Thymus (tissue), 11 donors: ENCODE results near the gene ATXN1. TPM values are rescaled to one million over a fixed set of nuclear protein-coding genes. Genes with fewer than 3 reads are reported as not detected.

ENCODE experiments used
- DNase-seq, 9 donors: peaks; one replicate each; pipeline ENCODE4 v3.0.0-alpha.2; 2013; ENCODE audit warnings: low spot score in 9 of 9, low read depth in 6 of 9, missing footprints in 1 of 9
- H3K27ac ChIP-seq, 2 donors: one replicate each; pipeline ENCODE4 v1.5.1; 2013; ENCODE audit warnings: control low read depth in 1 of 2, low read depth in 1 of 2, low read length in 1 of 2, mild to moderate bottlenecking in 1 of 2, moderate library complexity in 1 of 2
- H3K27me3 ChIP-seq, 2 donors: one replicate each; pipeline ENCODE4 v1.5.1; 2013; ENCODE audit warnings: low read length in 1 of 2; ENCODE audit not compliant: control insufficient read depth in 2 of 2, insufficient read depth in 1 of 2
- H3K36me3 ChIP-seq, 2 donors: one replicate each; pipeline ENCODE4 v1.5.1; 2013; ENCODE audit warnings: low read length in 1 of 2, mild to moderate bottlenecking in 1 of 2, moderate library complexity in 1 of 2; ENCODE audit not compliant: control insufficient read depth in 2 of 2, insufficient read depth in 2 of 2
- H3K4me1 ChIP-seq, 2 donors: one replicate each; pipeline ENCODE4 v1.5.1; 2013; ENCODE audit warnings: low read length in 2 of 2; ENCODE audit not compliant: control insufficient read depth in 2 of 2, insufficient read depth in 2 of 2
- H3K4me3 ChIP-seq, 2 donors: one replicate each; pipeline ENCODE4 v1.5.1; 2013; ENCODE audit warnings: low read length in 2 of 2, control low read depth in 1 of 2, mild to moderate bottlenecking in 1 of 2
- H3K9me3 ChIP-seq, 2 donors: one replicate each; pipeline ENCODE4 v1.5.1; 2013; ENCODE audit warnings: low read length in 1 of 2, mild to moderate bottlenecking in 1 of 2; ENCODE audit not compliant: control insufficient read depth in 2 of 2, insufficient read depth in 1 of 2
- WGBS: extraction: QIAGEN DNeasy Blood & Tissue Kit; methylation state at CpG from one replicate; pipeline ENCODE4 v1.1.7; 2013; 5-methylcytosine and 5-hydroxymethylcytosine counted together
- polyA plus RNA-seq: library from polyadenylated mRNA; stranded (reverse); fragments of 200-250 nt; gene quantifications from one replicate; pipeline ENCODE4 v1.2.3, GENCODE V29; 2013
- total RNA-seq: library from RNA; stranded (reverse); fragments of 120-200 nt; gene quantifications from one replicate; pipeline ENCODE4 v1.2.4, GENCODE V29; 2013
- donor health status: healthy.

Gene ATXN1
- total and polyA plus RNA-seq, 2 donors, result 6.8 to 7.1 TPM

DNA sequence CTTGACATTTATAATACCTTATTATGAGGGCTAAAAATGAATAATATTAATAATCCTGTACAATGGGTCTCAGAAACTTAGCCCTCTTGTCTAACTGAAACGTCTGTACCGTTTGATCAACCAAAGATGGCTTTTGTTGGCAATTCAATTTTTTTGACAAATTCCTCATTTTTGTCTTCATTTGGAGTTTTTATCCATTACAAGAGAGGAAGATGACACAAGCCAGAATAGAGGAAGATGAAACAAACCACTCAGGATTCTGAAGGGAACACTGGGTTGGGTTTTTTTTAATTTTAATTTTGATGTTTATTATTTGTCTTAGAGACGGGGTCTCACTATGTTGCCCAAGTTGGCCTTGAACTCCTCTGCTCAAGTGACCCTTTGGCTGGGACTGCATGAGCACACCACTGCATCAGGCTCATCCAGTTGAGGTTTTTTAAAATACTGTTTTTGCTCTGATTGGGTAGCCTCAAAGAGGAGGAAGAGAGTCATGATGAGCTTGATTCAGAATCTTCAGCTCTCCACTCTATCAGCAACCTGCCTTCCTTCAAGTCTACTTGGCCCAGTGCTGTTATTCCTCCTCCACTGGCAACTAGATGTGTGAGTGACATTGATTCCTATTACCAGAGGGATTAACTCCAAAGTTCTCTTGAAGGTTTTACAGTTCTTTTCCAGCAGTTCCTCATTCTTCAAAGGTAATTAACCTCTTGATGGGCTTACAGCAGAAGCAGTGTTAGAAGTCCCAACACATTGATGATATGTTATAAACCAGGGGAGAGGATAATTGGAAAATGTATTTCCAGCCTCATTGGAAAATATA, 71.3 kb downstream of the ATXN1 start:
- DNase-seq, result no peak
- Histone ChIP-seq H3K27ac (no peak overlapping the region), H3K4me3 (no peak overlapping the region), H3K36me3 (no peaks in the 10 kb centered on the region), H3K4me1 (peaks cover 0 to 3% of the 10 kb centered on the region in 2 donors), H3K27me3 (no peaks in the 10 kb centered on the region), H3K9me3 (no peaks in the 10 kb centered on the region)
- WGBS, result 97% methylated on average over 3 of the region's 3 CpGs

DNA sequence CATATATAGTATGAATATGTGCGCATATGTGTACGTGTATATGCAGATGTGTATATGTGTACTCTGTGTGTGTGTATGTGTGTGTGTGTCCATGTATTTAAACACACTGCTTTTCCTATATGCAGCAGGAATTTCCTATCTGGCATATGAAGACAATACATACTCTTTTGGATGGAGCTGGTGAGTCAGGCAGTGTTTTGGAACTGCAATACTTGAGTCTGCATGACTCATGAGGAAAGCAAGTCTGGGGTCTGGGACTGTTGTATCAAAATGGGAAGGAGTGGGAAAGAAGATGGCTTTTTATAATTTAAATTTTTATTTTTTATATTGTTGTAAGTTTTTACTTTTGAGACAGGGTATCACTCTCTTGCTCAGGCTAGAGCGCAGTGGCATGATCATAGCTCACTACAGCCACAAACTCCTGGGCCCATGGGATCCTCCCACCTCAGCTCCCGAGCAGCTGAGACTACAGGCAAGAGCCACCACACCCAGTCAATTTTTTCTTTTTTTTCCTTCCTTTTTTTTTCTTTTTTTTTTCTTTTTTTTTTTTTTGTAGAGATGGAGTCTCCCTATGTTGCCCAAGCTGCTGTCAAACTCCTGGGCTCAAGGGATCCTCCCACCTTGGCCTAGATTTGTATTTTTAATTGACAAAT, 72.2 kb downstream of the ATXN1 start:
- Histone ChIP-seq H3K36me3 (no peaks in the 10 kb centered on the region), H3K4me3 (no peak overlapping the region), H3K27me3 (no peaks in the 10 kb centered on the region), H3K4me1 (peaks cover 0 to 5% of the 10 kb centered on the region in 2 donors), H3K9me3 (no peaks in the 10 kb centered on the region), H3K27ac (no peak overlapping the region)
- WGBS, result 96% methylated on average over 4 of the region's 4 CpGs
- no peak for DNase-seq

DNA sequence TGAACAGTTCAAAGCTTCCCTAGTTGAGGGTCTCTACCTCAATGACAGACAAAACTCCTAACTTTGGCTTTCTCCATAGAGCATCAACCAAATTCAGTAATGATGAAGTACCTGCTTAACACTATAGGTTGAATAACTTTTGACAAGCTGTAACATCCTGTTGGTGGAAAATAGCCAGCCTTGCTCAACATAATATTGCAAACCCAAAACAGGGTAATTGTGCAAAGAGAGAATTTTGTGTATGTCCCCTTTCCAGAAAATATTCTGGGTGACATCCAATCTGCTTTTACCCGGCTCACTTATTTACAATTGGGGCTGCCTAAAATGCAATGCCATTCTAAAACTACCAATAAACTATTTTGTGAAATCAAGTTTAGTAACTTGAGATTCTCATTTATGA, 72.8 kb downstream of the ATXN1 start:
- 93% methylated on average over 1 of the region's 1 CpG for WGBS
- Histone ChIP-seq H3K27ac (no peak overlapping the region), H3K9me3 (no peaks in the 10 kb centered on the region), H3K36me3 (no peaks in the 10 kb centered on the region), H3K4me3 (no peak overlapping the region), H3K27me3 (no peaks in the 10 kb centered on the region), H3K4me1 (peaks cover 0 to 5% of the 10 kb centered on the region in 2 donors)
- no peak for DNase-seq

DNA sequence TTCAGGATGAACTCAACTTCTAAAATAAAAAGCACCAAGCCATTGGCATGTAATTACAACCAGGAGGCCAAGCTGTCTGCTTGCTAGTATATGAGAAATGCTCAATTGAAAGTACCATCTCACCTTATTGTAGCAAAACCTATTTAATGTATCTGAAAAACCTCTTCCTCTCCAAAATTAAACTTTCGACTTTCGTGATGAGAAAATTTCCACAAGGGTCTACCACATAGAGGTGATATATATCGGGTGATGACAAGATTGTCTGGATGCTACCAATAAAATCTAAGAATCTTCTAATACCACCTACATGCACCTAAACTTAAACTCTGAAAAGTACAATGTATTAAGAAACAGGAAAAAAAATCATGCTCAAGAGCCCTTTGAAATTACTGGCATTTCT, 74.2 kb downstream of the ATXN1 start:
- Histone ChIP-seq H3K27me3 (no peaks in the 10 kb centered on the region), H3K4me3 (no peak overlapping the region), H3K36me3 (no peaks in the 10 kb centered on the region), H3K9me3 (no peaks in the 10 kb centered on the region), H3K4me1 (peaks cover 0 to 5% of the 10 kb centered on the region in 2 donors), H3K27ac (no peak overlapping the region)
- WGBS, result 84% methylated on average over 3 of the region's 3 CpGs
- DNase-seq, result no peak

DNA sequence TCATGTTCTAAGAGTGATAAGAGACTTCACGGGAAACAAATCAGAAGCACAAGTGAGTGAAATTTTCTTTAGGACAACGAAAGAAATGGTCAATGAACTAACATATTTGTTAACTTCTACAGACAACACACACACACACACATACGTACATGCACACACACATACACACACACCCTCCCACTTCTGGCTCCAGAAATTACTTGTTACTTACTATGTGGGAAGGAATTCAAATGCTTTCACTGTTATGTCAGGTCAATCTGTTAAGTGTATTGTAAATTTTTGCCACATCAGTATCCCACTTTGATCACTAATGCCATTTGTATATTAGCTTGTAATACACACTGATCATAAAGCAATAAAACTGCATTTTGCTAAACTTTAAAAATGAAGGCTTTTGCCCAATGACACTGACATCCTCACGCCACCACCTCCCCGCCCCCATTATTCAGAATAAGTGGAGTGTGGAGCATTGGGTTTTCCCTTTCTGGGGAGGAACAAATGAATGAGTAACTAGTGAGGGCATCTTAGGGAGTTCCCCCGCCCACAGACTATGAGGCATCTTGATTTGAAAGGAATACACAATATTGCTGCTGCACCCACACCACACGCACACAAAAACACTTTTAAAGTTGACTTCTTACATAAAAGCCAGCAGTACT, 76.2 kb downstream of the ATXN1 start:
- Histone ChIP-seq H3K27me3 (no peaks in the 10 kb centered on the region), H3K4me1 (peaks cover 0 to 5% of the 10 kb centered on the region in 2 donors), H3K36me3 (no peaks in the 10 kb centered on the region), H3K4me3 (no peak overlapping the region), H3K9me3 (no peaks in the 10 kb centered on the region), H3K27ac (no peak overlapping the region)
- DNase-seq, result no peak
- WGBS, result 95% methylated on average over 7 of the region's 7 CpGs

DNA sequence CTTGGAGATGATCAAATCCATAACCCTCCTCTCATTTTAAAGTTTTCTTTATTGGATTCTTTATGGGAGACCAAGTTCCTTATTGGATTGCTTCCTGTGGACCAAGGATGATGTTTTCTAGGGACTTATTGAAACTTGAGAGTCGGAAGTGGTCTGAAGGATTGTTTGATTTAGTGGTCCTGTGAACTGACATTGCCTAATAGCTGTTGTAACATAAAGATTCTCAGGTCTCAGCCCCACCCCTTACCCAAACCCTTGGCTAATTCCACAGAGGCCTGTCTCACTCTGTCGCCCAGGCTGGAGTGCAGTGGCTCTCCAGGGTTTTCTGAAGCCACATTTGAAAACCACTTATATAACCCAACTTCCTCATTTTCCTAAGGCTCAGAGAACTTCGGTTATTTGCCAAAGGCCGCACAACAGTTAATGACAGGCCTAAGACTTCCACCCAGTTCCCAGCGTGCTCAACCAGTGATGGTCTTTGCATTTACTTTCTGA, 77.0 kb downstream of the ATXN1 start:
- no peak for DNase-seq
- no peak overlapping the region for H3K27ac ChIP-seq

DNA sequence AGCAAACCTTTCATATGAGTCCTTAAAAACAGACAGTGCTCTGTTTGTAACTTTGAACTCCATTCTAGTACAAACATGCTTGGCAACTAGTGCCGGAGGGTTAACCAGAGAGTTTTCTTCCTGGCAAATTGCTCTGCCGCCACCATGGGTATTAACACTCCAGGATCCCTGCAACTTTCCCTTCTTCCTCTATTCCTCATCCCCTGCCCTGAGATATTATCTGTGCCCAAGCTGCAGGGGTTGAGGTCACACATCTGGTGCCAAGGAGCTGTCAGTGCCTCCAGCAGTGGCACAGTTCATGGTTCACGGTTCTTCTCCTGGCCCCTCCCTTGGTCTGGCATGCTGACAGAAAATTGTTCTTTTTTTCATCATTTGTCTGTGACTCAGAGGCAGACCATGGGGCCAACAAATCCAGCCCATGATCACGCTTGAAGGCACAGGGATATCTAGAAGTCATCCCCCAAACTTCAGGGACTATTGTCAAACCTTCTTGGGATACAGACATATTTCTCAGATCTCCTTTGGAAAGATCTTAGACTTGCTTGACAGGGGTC, 77.5 kb downstream of the ATXN1 start:
- DNase-seq, result no peak
- Histone ChIP-seq H3K4me1 (peaks cover 0 to 5% of the 10 kb centered on the region in 2 donors), H3K9me3 (no peaks in the 10 kb centered on the region), H3K27me3 (no peaks in the 10 kb centered on the region), H3K36me3 (no peaks in the 10 kb centered on the region), H3K27ac (no peak overlapping the region), H3K4me3 (no peak overlapping the region)
- 64% methylated on average over 4 of the region's 4 CpGs for WGBS

More for the DNA sequence above, 77.0 kb downstream of the ATXN1 start:
- Histone ChIP-seq H3K36me3 (no peaks in the 10 kb centered on the region), H3K9me3 (no peaks in the 10 kb centered on the region), H3K4me1 (peaks cover 0 to 5% of the 10 kb centered on the region in 2 donors), H3K4me3 (no peak overlapping the region), H3K27me3 (no peaks in the 10 kb centered on the region)
- WGBS, result 28% methylated on average over 5 of the region's 5 CpGs

DNA sequence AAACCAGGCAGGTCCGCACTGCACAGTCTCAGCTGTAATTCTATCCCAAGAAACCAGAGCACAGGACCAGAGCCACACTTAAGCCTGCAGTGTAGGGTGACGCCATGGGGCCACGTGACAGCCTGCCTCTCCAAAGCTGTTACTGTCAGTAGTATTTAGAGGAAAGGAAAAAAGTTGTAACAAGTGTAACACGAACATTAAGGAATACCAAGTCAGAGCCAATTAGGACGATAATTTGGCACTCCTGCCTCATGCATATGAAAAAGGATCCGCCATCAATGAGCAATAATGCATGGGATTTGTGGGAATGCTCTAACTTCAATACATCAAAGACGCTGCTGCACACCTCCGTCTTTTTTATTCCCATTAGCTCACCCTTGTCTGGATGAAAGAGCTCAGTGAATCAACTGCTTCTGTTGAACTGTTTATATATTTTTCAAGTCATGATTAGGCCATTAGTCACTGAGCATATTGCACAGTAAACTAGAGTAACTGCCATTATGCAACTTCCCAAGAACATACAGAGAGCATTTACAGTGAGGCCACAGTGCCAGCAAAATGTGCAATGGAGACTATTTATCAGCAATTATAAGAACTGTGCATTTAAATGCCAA, 79.9 kb downstream of the ATXN1 start:
- H3K9me3 ChIP-seq, result no peaks in the 10 kb centered on the region
- peaks cover 0 to 5% of the 10 kb centered on the region in 2 donors for H3K4me1 ChIP-seq
- 96% methylated on average over 8 of the region's 8 CpGs for WGBS
- no peak overlapping the region for H3K4me3 ChIP-seq
- no peak overlapping the region for H3K27ac ChIP-seq
- H3K27me3 ChIP-seq, result no peaks in the 10 kb centered on the region
- no peaks in the 10 kb centered on the region for H3K36me3 ChIP-seq
- no peak for DNase-seq
